GM18498 (cell line): Measurements from ENCODE around the gene SLIT3.

Experiments
- ATAC-seq: cut with Tn5 transposase; IDR thresholded peaks from one replicate; pipeline ENCODE4 v1.9.1; 2021; ENCODE audit warnings: mild to moderate bottlenecking, moderate library complexity; ENCODE audit not compliant: unreplicated experiment

Gene SLIT3

GRCh38 chr5:169300468-169301385 lies at the start of gene SLIT3:
TSS of gene SLIT3 (minus strand) at chr5:169301139. CDS start at chr5:169300709, 430 bp downstream.
- no peak for ATAC-seq

- no peak for ATAC-seq
These were observed 49.1 kb upstream of the SLIT3 start for GRCh38 chr5:169350016-169350415.

- ATAC-seq: no peak
These were observed 46.8 kb upstream of the SLIT3 start for GRCh38 chr5:169347786-169348185.

- ATAC-seq: no peak
These were observed 43.7 kb upstream of the SLIT3 start for GRCh38 chr5:169344629-169345028.

GRCh38 chr5:169343766-169344165 lies 42.8 kb upstream of the SLIT3 start:
- no peak for ATAC-seq

- ATAC-seq: no peak
These were observed 40.6 kb upstream of the SLIT3 start for GRCh38 chr5:169341556-169341955.

- peak; percentile 81 for ATAC-seq
These were observed 38.9 kb upstream of the SLIT3 start for GRCh38 chr5:169339869-169340268.

- no peak for ATAC-seq
These were observed 35.3 kb upstream of the SLIT3 start for GRCh38 chr5:169336242-169336641.

GRCh38 chr5:169335806-169336205 lies 34.9 kb upstream of the SLIT3 start:
- ATAC-seq: no peak

GRCh38 chr5:169333518-169333917 lies 32.6 kb upstream of the SLIT3 start:
- no peak for ATAC-seq

GRCh38 chr5:169331292-169331852 lies 30.4 kb upstream of the SLIT3 start:
- ATAC-seq: no peak

- no peak for ATAC-seq
These were observed 27.5 kb upstream of the SLIT3 start for GRCh38 chr5:169328401-169328800.

GRCh38 chr5:169325273-169325672 lies 24.3 kb upstream of the SLIT3 start:
- no peak for ATAC-seq

- ATAC-seq: no peak
These were observed 17.6 kb upstream of the SLIT3 start for GRCh38 chr5:169318556-169318955.

- no peak for ATAC-seq
These were observed 6.7 kb upstream of the SLIT3 start for GRCh38 chr5:169307646-169308045.

- no peak for ATAC-seq
These were observed 4.4 kb upstream of the SLIT3 start for GRCh38 chr5:169305366-169305765.

- no peak for ATAC-seq
These were observed 3.2 kb upstream of the SLIT3 start for GRCh38 chr5:169304175-169304574.

- no peak for ATAC-seq
These were observed 2.2 kb upstream of the SLIT3 start for GRCh38 chr5:169303119-169303515.

GRCh38 chr5:169302491-169303118 lies 1.7 kb upstream of the SLIT3 start:
- peak; percentile 75 for ATAC-seq

- peak; percentile 8 for ATAC-seq
These were observed 1.0 kb upstream of the SLIT3 start for GRCh38 chr5:169301986-169302385.

GRCh38 chr5:169301386-169301934 lies 521 bp upstream of the SLIT3 start:
- no peak for ATAC-seq
